Spleen (tissue), 11 donors: ENCODE data around the gene TP63. TPM values are rescaled to one million over a fixed set of nuclear protein-coding genes. Genes with fewer than 3 reads are reported as not detected.

ENCODE experiments used
- DNase-seq: peaks from one replicate; pipeline ENCODE4 v3.0.0-alpha.2; 2020
- H3K27ac ChIP-seq, 8 donors: fragments of 200-600 bp; sonication (generic) in 7 of 8; 1 replicate in 4 of 8; 2 replicates in 4 of 8; pipeline versions ENCODE4 v1.5.0 to v1.8.0; 2016 to 2021; ENCODE audit warnings: inconsistent platforms in 4 of 8, mild to moderate bottlenecking in 4 of 8, moderate library complexity in 1 of 8
- H3K27me3 ChIP-seq, 7 donors: fragments of 200-600 bp; sonication (generic) in 6 of 7; replicated peaks in 1 of 7; 1 replicate in 4 of 7; 2 replicates in 3 of 7; pipeline versions ENCODE4 v1.5.0 to v1.8.0; 2016 to 2021; ENCODE audit warnings: inconsistent platforms in 3 of 7, mild to moderate bottlenecking in 1 of 7
- H3K36me3 ChIP-seq, 6 donors: fragments of 200-600 bp; sonication (generic) in 5 of 6; 1 replicate in 4 of 6; 2 replicates in 2 of 6; pipeline versions ENCODE4 v1.5.0 to v1.8.0; 2016 to 2021; ENCODE audit warnings: inconsistent platforms in 2 of 6
- H3K4me1 ChIP-seq, 6 donors: fragments of 200-600 bp; sonication (generic) in 5 of 6; 1 replicate in 3 of 6; 2 replicates in 3 of 6; pipeline versions ENCODE4 v1.5.0 to v1.8.0; 2016 to 2021; ENCODE audit warnings: inconsistent platforms in 3 of 6
- H3K4me3 ChIP-seq, 8 donors: fragments of 200-600 bp; sonication (generic) in 7 of 8; 1 replicate in 4 of 8; 2 replicates in 4 of 8; pipeline versions ENCODE4 v1.5.0 to v1.8.0; 2016 to 2021; ENCODE audit warnings: inconsistent platforms in 4 of 8, mild to moderate bottlenecking in 4 of 8, moderate library complexity in 2 of 8
- H3K9me3 ChIP-seq, 8 donors: fragments of 200-600 bp; sonication (generic) in 7 of 8; 1 replicate in 4 of 8; 2 replicates in 4 of 8; pipeline versions ENCODE4 v1.5.0 to v1.8.0; 2016 to 2021; ENCODE audit warnings: inconsistent platforms in 4 of 8
- CTCF ChIP-seq, 11 experiments: fragments of 200-600 bp in 7 of 11; fragments of 450-650 bp in 4 of 11; sonication (generic) in 4 of 11; IDR thresholded peaks in 8 of 11; conservative IDR thresholded peaks in 3 of 11; 1 replicate in 7 of 11; 2 replicates in 4 of 11; pipeline versions ENCODE4 v1.4.0 to v1.8.0; 2016 to 2021; ENCODE audit warnings: antibody characterized with exemption in 11 of 11, inconsistent platforms in 4 of 11, mild to moderate bottlenecking in 1 of 11
- POLR2A ChIP-seq, 3 donors: fragments of 450-650 bp; IDR thresholded peaks; one replicate each; pipeline ENCODE4 v1.5.1; 2017; ENCODE audit warnings: antibody characterized with exemption in 3 of 3, mild to moderate bottlenecking in 1 of 3
- POLR2AphosphoS5 ChIP-seq, 3 donors: sonication (generic); formaldehyde crosslinking; IDR thresholded peaks; one replicate each; pipeline ENCODE4 v1.5.1; 2017; ENCODE audit warnings: antibody characterized with exemption in 3 of 3
- WGBS, 5 donors: extraction: QIAGEN DNeasy Blood & Tissue Kit in 3 of 5; methylation state at CpG; one replicate each; pipeline versions ENCODE4 v1.1.5 to v1.1.7; 2013 to 2018; 5-methylcytosine and 5-hydroxymethylcytosine counted together
- intact Hi-C: fragments of 100-400 bp; cut with DNase I; formaldehyde crosslinking; loops from one replicate; pipeline ENCODE4 v1.15.0; 2023; ENCODE audit warnings: low total_unique reads
- polyA plus RNA-seq, 3 donors: library from polyadenylated mRNA; stranded (reverse); fragments of 200-250 nt; gene quantifications; one replicate each; pipeline ENCODE4 v1.2.1, GENCODE V29; 2013
- total RNA-seq, 7 donors: library from RNA; depleted of rRNA in 3 of 7; stranded (reverse); fragments of >200 nt in 3 of 7; fragmentation: NEBNext Ultra II Directional in 4 of 7; extraction: Animal tissue kit (Norgen Biotek cat#: 25700) in 4 of 7; gene quantifications; one replicate each; pipeline versions ENCODE4 v1.1.0 to v1.2.1, GENCODE V29; 2016 to 2021
- donor health status: healthy with polysubstance abuse.
- donor health status: DM: no; HTN: no; CAD: no; lungs with moderate emphysema.
- donor health status: DM: no; HTN: no; CAD: no.
- donor health status: Bipolar disorder and iron deficiency.
- donor health status: healthy.
- donor health status: DM: no; HTN: no; CAD: no.
- donor health status: DM: yes; HTN: yes; CAD: no.

Gene TP63
- total and polyA plus RNA-seq, 10 donors = 0.09 to 0.68 (median 0.29) TPM

GRCh38 chr3:189621948-189622603, 9.1 kb upstream of the TP63 start:
- H3K27me3 ChIP-seq = no peaks in the 10 kb centered on the region
- no peaks in the 10 kb centered on the region for H3K36me3 ChIP-seq
- no peak for DNase-seq
- H3K9me3 ChIP-seq = no peaks in the 10 kb centered on the region
- WGBS, 5 donors = 83 to 92% (median 83%) methylated on average over 9 of the region's 9 CpGs
- no peak for TF ChIP-seq POLR2AphosphoS5 (IDR thresholded peaks at IDR 0.05)
- TF ChIP-seq POLR2A (IDR thresholded peaks at IDR 0.05) = no peak
- no peak for TF ChIP-seq CTCF (IDR thresholded peaks at IDR 0.05 in 8 of 11, conservative IDR thresholded peaks at IDR 0.05 in 3 of 11)
- H3K4me3 ChIP-seq = no peak overlapping the region
- no peaks in the 10 kb centered on the region for H3K4me1 ChIP-seq
- no peak overlapping the region for H3K27ac ChIP-seq
- intact Hi-C loops = no loop called here

GRCh38 chr3:189622629-189623028, 8.6 kb upstream of the TP63 start:
- H3K27ac ChIP-seq = no peak overlapping the region
- H3K4me1 ChIP-seq = no peaks in the 10 kb centered on the region
- WGBS, 5 donors = 61 to 83% (median 74%) methylated on average over 7 of the region's 7 CpGs
- intact Hi-C loops = no loop called here
- H3K9me3 ChIP-seq = no peaks in the 10 kb centered on the region
- DNase-seq = no peak
- TF ChIP-seq CTCF (IDR thresholded peaks at IDR 0.05 in 8 of 11, conservative IDR thresholded peaks at IDR 0.05 in 3 of 11) (no peak), POLR2A (IDR thresholded peaks at IDR 0.05) (no peak), POLR2AphosphoS5 (IDR thresholded peaks at IDR 0.05) (no peak)
- H3K36me3 ChIP-seq = no peaks in the 10 kb centered on the region
- H3K4me3 ChIP-seq = no peak overlapping the region
- no peaks in the 10 kb centered on the region for H3K27me3 ChIP-seq

GRCh38 chr3:189624130-189624529, 7.1 kb upstream of the TP63 start:
- DNase-seq = no peak
- no peak for TF ChIP-seq CTCF (IDR thresholded peaks at IDR 0.05 in 8 of 11, conservative IDR thresholded peaks at IDR 0.05 in 3 of 11)
- TF ChIP-seq POLR2A (IDR thresholded peaks at IDR 0.05) = no peak
- no peak for TF ChIP-seq POLR2AphosphoS5 (IDR thresholded peaks at IDR 0.05)
- Histone ChIP-seq H3K36me3 (no peaks in the 10 kb centered on the region), H3K27ac (no peak overlapping the region), H3K4me3 (no peak overlapping the region), H3K4me1 (no peaks in the 10 kb centered on the region), H3K27me3 (no peaks in the 10 kb centered on the region), H3K9me3 (no peaks in the 10 kb centered on the region)
- intact Hi-C loops = no loop called here
- 63 to 83% (median 71%) methylated on average over 1 of the region's 1 CpG for WGBS, 5 donors

GRCh38 chr3:189625071-189625470, 6.1 kb upstream of the TP63 start:
- intact Hi-C loops = no loop called here
- Histone ChIP-seq H3K4me1 (peaks cover 0 to 6% (median 0%) of the 10 kb centered on the region in 6 donors), H3K4me3 (no peak overlapping the region), H3K27ac (no peak overlapping the region), H3K36me3 (no peaks in the 10 kb centered on the region), H3K9me3 (no peaks in the 10 kb centered on the region), H3K27me3 (no peaks in the 10 kb centered on the region)
- TF ChIP-seq CTCF (IDR thresholded peaks at IDR 0.05 in 8 of 11, conservative IDR thresholded peaks at IDR 0.05 in 3 of 11) = no peak
- no peak for TF ChIP-seq POLR2A (IDR thresholded peaks at IDR 0.05)
- TF ChIP-seq POLR2AphosphoS5 (IDR thresholded peaks at IDR 0.05) = no peak
- no peak for DNase-seq
- 73 to 83% (median 81%) methylated on average over 3 of the region's 3 CpGs for WGBS, 5 donors
